ENCODE results near the gene MED29.

- peak; percentile 96 for TF ChIP-seq POLR2A (IDR thresholded peaks at IDR 0.05; ENCODE audit: low read length)
- no peak for TF ChIP-seq GATA1 (IDR thresholded peaks at IDR 0.05; ENCODE audit: low read depth, low read length)
Measured at GRCh38 chr19:39341719-39342604, 49.2 kb upstream of the MED29 start, which contains the start of gene SAMD4B.

All from erythroblast (primary cell).